ENCODE results near the gene TMEM217.
A peak's percentile ranks its signal among the peaks of the same experiment; 100 is the strongest.
"Not testable (repeated sequence)": the region's sequence is repeated elsewhere in the genome, so short reads cannot be mapped to it uniquely, and the experiment has no call there.

Gene TMEM217

GRCh38 chr6:37188962-37189510, 68.9 kb downstream of the TMEM217 start:
- FAIRE-seq = no peak
- DNase-seq (ENCODE audit: insufficient read length, low spot score) = no peak

GRCh38 chr6:37187321-37188022, 70.5 kb downstream of the TMEM217 start:
- no peak for FAIRE-seq
- no peak for DNase-seq (ENCODE audit: insufficient read length, low spot score)

DNA sequence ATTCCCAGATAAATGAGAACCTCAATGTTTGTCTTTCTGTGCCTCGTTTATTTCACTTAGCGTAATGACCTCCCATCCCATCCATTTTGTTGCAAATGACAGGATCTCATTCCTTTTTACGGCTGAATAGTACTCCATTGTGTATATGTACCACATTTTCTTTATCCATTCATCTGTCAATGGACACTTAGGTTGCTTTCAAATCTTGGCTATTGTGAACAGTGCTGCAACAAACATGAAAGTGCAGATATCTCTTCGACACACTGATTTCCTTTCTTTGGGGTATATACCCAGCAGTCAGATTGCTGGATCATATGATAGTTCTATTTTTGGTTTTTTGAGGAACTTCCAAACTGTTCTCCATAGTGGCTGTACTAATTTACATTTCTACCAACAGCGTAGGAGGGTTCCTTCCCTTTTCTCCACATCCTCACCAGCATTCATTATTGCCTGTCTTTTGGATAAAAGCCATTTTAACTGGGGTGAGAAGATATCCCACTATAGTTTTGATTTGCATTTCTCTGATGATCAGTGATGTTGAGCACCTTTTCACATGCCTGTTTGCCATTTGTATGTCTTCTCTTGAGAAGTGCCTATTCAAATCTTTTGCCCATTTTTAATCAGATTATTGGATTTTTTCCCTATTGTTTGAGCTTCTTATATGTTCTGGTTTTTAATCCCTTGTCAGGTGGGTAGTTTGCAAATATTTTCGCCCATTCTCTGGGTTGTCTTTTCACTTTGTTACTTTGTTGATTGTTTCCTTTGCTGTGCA, 71.8 kb downstream of the TMEM217 start:
- not testable (repeated sequence) for FAIRE-seq; DNase-seq (ENCODE audit: insufficient read length, low spot score)

DNA sequence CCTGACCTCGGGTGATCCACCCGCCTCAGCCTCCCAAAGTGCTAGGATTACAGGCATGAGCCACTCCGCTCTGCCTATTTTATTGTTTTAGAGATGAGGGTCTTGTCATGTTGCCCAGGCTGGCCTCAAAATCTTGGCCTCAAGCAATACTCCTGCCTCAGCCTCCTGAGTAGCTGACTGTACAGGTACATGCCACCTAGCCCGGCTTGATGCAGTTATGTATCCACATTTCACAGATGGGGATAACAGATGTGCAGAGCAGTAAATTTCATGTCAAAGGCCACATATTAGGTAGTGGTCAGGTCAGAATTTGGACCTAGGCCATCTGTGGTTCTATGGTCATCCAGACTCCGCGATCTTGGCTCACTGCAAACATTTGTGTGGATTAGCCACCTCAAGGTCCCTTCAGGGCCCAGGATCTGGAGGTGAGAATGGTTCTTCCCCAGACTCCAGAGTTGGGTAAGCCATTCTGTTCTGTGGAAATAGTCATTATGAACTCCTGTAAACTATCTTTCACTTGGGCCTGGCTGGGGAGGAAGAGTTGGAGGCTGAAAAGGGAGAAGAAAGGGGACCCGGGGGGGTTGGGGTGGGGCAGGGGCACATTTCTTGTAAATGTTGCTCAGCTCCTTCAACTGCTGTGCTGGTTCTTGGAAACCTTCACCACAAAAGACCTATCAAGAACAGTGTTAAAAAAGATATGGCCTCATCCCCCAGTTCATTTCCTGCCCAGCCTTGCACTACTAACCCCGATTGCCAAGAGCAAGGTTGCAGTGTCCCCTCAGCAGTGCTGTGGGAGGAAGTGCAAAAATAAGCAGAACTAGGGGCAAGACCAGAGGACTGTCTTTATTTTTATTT, 75.0 kb downstream of the TMEM217 start:
- FAIRE-seq (no peak), DNase-seq (ENCODE audit: insufficient read length, low spot score) (no peak)

DNA sequence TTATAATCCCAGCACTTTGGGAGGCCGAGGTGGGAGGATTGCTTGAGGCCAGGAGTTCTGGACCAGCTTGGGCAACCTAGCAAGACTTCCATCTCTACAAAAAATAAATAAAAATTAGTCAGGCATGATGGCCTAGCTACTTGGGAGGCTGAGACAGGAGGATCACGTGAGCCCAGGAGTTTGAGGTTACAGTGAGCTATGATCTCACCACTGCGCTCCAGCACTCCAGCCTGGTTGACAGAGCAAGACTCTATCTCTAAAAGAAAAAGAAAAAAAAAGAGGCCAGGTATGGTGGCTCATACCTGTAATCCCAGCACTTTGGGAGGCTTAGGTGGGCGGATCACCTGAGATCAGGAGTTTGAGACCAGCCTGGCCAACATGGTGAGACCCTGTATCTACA, 77.3 kb downstream of the TMEM217 start:
- not testable (repeated sequence) for DNase-seq (ENCODE audit: insufficient read length, low spot score); FAIRE-seq

DNA sequence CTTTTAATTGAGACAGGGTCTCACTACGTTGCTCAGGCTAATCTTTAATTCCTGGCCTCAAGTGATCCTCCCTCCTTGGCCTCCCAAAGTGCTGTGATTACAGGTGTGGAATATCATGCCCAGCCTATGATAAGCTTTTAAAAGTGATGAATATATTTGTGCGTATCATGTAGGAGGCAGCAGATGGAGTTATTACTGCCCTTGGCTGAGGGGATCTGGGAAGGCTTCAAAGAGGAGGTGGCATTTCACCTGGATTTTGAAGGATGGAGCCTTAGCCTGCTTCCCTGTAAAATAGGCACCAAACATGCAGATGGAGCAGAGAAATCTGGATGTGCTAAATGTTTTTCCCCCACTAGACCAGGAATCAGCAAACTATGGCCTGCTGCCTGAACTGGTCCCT, 77.9 kb downstream of the TMEM217 start:
- no peak for FAIRE-seq
- DNase-seq (ENCODE audit: insufficient read length, low spot score) = no peak

GRCh38 chr6:37177935-37178517, 79.9 kb downstream of the TMEM217 start:
- DNase-seq (ENCODE audit: insufficient read length, low spot score) (no peak), FAIRE-seq (no peak)

DNA sequence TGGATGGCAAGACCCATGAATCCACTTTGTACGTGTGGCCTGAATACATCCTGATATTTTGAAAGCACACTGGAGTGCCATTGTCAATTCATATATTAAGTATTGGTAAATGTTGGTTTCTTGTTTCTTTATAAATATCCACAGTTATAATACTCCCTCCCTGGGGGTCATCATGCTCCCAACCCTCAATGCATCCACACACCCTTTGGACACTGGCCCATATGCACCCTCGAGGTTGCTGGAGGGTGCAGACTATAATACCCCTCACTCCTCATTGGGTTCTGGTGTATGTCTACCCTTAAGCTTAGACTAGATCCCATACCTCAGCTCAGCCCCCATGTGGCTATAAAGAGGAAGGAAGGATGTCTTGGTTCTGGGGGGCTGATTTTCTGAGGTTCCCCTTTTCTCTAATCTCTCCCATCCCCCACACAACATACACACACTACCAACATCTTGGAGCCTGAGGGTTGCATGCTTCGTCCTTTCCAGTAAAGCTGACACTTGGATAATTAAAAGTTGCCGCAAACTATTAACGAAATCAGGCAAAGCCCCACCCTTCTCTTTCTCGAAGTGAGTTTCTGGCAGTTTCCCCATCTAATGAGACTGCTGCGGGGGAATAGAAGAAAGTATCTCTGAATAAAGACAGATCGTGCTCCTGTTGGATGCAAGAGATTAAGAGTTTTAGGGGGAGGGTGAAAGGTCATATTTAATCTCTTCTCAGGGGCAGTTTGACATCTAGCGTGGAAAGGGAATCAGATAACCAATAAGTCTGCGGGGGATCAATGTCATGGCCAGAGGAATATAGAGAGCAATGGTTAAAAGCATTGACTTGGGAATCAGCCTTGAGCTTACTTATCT, 80.6 kb downstream of the TMEM217 start:
- DNase-seq (ENCODE audit: insufficient read length, low spot score) (no peak), FAIRE-seq (no peak)

DNA sequence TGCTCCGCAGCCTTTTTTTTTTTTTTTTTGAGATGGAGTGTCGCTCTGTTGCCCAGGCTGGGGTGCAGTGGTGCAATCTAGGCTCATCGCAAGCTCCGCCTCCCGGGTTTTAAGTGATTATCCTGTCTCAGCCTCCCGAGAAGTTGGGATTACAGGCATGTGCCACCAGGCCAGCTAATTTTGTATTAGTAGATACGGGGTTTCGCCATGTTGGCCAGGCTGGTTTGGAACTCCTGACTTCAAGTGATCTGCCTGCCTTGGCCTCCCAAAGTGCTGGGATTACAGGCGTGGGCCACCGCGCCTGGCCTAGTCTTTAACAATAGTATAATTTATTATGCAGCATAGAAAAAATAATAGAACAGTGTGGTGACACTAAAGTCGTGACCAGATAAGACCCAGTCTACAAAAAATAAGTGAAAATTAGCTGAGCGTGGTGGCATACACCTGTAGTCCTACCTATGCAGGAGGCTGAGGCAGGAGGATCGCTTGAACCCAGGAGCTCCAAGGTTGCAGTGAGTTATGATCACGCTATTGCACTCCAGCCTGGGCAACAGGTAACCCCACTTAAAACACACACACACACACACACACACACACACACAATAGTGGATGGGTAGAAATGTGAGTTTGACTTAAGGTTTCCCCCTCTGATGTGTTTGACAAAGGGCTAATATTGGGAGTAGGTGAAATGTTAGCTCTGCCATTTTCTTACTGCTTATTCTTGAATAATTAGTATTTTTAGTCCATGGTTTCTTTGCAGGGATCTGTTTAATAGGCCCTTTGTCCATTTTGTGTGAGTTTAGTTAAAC, 81.5 kb downstream of the TMEM217 start:
- FAIRE-seq = no peak
- DNase-seq (ENCODE audit: insufficient read length, low spot score) = no peak

- no peak for FAIRE-seq
- DNase-seq (ENCODE audit: insufficient read length, low spot score) = no peak
These were observed 82.3 kb downstream of the TMEM217 start for GRCh38 chr6:37175332-37176267.

DNA sequence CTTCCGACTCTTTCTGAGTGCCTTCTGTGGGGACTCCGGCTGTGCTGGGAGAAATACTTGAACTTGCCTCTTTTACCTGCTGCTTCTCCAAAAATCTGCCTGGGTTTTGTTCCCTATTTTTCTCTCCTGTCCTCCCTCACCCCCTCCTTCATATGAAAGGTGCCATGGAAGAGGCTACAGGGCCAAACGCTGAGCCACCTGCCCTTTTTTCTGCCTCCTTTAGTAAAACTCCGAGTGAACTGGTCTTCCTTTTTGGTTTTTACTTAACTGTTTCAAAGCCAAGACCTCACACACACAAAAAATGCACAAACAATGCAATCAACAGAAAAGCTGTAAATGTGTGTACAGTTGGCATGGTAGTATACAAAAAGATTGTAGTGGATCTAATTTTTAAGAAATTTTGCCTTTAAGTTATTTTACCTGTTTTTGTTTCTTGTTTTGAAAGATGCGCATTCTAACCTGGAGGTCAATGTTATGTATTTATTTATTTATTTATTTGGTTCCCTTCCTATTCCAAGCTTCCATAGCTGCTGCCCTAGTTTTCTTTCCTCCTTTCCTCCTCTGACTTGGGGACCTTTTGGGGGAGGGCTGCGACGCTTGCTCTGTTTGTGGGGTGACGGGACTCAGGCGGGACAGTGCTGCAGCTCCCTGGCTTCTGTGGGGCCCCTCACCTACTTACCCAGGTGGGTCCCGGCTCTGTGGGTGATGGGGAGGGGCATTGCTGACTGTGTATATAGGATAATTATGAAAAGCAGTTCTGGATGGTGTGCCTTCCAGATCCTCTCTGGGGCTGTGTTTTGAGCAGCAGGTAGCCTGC, 83.2 kb downstream of the TMEM217 start:
- FAIRE-seq (no peak), DNase-seq (ENCODE audit: insufficient read length, low spot score) (no peak)

DNA sequence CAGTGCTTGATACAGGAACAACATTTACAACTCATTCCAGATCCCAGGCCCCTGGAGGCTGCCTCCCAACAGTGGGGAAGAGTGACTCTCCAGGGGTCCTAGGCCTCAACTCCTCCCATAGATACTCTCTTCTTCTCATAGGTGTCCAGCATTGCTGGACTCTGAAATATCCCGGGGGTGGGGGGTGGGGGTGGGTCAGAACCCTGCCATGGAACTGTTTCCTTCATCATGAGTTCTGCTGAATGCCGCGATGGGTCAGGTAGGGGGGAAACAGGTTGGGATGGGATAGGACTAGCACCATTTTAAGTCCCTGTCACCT, 83.8 kb downstream of the TMEM217 start:
- no peak for FAIRE-seq
- DNase-seq (ENCODE audit: insufficient read length, low spot score) = no peak

DNA sequence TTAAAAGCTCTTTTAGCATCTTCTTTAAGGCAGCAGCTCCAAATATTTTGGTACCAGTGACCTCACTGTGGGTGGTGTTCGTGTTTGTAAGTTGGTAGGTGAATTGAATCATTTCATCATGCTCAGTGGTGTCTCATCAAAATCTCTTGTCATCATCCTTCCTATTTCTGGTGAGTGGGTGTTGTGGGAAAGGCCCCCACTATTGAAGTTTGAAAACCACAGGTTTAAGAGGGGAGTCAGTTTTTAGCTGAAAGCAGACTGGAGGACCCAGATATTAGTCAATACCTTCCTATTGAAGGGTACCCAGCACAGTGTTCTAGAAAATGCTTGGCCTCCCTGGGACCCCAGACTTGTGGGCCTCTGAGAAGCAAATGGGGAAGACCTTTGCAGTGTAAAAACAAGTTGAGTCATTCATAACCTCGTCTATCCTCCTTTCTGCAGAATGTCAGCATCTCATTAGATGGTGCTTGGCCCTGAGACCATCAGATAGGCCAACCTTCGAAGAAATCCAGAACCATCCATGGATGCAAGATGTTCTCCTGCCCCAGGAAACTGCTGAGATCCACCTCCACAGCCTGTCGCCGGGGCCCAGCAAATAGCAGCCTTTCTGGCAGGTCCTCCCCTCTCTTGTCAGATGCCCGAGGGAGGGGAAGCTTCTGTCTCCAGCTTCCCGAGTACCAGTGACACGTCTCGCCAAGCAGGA, 84.3 kb downstream of the TMEM217 start:
- no peak for FAIRE-seq
- no peak for DNase-seq (ENCODE audit: insufficient read length, low spot score)

- DNase-seq (ENCODE audit: insufficient read length, low spot score) = no peak
- no peak for FAIRE-seq
These were observed 84.9 kb downstream of the TMEM217 start for GRCh38 chr6:37172912-37173492.

DNA sequence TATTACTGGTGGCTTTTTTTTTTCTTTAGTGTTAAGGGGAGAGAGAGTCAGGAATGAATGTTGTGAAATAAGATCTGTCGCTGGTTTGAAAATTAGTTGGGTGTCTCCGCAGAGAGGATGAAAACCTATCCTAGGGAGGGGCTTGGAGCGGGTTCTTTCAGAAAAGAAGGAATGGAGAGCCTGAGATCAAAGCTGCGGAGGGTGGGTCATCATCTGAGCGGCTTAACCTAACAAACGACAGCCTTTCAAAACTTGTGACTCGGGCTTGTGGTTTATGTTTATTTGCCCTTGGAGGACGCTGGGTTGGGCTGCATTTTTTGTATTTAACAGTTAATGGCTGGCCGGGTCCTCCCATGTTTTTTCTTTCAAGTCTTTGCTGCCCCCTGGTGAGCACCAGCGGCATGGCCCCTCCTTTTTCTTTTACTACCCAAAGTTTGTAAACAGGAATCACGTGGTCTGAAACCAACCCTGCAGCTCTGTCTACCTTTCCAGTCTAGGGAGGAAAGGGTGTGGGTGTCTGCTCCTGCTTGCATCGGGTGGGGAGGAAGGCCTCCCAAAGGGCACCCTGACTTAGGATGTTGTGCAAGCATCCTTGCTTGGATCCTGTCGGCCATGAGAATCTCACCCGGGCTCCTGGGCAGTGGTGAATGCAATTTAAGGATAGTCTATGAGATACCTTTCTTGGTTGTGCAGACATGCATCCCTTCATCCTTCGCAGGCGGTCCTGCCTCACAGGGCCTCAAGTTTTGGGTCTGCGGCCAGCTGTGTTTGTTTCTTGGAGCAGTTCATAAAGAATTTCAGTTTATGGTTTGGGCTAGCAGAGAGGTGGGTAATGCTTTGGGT, 85.8 kb downstream of the TMEM217 start:
- no peak for FAIRE-seq

More for the DNA sequence above, 85.8 kb downstream of the TMEM217 start:
- DNase-seq (ENCODE audit: insufficient read length, low spot score) = peak; percentile 81
